A549 (cell line): ENCODE results near the gene CHST11. TPM values are rescaled to one million over a fixed set of nuclear protein-coding genes. Genes with fewer than 3 reads are reported as not detected.

Source experiments
- ATAC-seq, 2 experiments: fragments of 200-7000 bp in 1 of 2; fragments of >200 bp in 1 of 2; cut with Nextera tagmentation in 1 of 2; cut with Tn5 transposase in 1 of 2; 3 replicates each; pipeline versions ENCODE4 v1.8.0 to v1.9.1; 2018 to 2020; ENCODE audit warnings: mild to moderate bottlenecking in 1 of 2, moderate library complexity in 1 of 2
- CTCF ChIA-PET: fragments of 300-600 bp; sonication (Branson Sonifier 250); formaldehyde crosslinking; extraction: SDS; loops from one replicate; lab custom pipeline; 2021; ENCODE audit warnings: antibody characterized with exemption, inconsistent platforms; lab: Yijun Ruan, JAX
- POLR2A ChIA-PET: fragments of 350-600 bp; formaldehyde crosslinking; extraction: SDS; loops from one replicate; lab custom pipeline; 2021; ENCODE audit warnings: antibody characterized with exemption, inconsistent platforms; lab: Yijun Ruan, JAX
- DNase-seq, 2 experiments: peaks; one replicate each; pipeline versions ENCODE4 v3.0.0 to v3.0.0-alpha.2; 2011 to 2016; ENCODE audit warnings: low read depth in 1 of 2, low spot score in 1 of 2
- FAIRE-seq: peaks from 2 replicates; lab custom pipeline; 2011; peaks lifted over from hg19 to GRCh38; lab: Jason Lieb, UNC
- H3K27ac ChIP-seq, 2 experiments: fragments of >200 bp; sonication (Bioruptor Twin); formaldehyde crosslinking; 3 replicates each; pipeline ENCODE4 v1.5.1; 2016 to 2017
- H3K4me1 ChIP-seq: fragments of >200 bp; sonication (Bioruptor Twin); formaldehyde crosslinking; 3 replicates; pipeline ENCODE4 v1.6.1; 2016
- H3K4me2 ChIP-seq: fragments of >200 bp; sonication (Bioruptor Twin); formaldehyde crosslinking; 3 replicates; pipeline ENCODE4 v1.6.1; 2016
- H3K4me3 ChIP-seq: fragments of >200 bp; sonication (Bioruptor Twin); formaldehyde crosslinking; 3 replicates; pipeline ENCODE4 v1.5.1; 2016
- H3K9me3 ChIP-seq: fragments of >200 bp; sonication (Bioruptor Twin); formaldehyde crosslinking; 3 replicates; pipeline ENCODE4 v1.6.1; 2016
- BCL3 ChIP-seq: fragments of >200 bp; sonication (Bioruptor Twin); formaldehyde crosslinking; IDR thresholded peaks from 3 replicates; pipeline ENCODE4 v1.6.1; 2016
- CBX8 ChIP-seq: fragments of 200-600 bp; sonication (generic); IDR thresholded peaks from 2 replicates; pipeline ENCODE4 v1.6.1; 2016
- CEBPB ChIP-seq, 2 experiments: fragments of >200 bp in 1 of 2; sonication (Bioruptor Twin) in 1 of 2; formaldehyde crosslinking in 1 of 2; IDR thresholded peaks; 2 replicates each; pipeline ENCODE4 v1.6.1; 2012 to 2016
- CHD4 ChIP-seq: fragments of 200-600 bp; sonication (generic); IDR thresholded peaks from 2 replicates; pipeline ENCODE4 v1.6.1; 2016; ENCODE audit warnings: antibody characterized with exemption, mild to moderate bottlenecking, borderline replicate concordance
- E2F6 ChIP-seq: IDR thresholded peaks from 2 replicates; pipeline ENCODE4 v1.6.1; 2012; ENCODE audit warnings: low read depth, borderline replicate concordance
- EHF ChIP-seq: fragments of 250-450 bp; sonication (Bioruptor Pico); IDR thresholded peaks from 2 replicates; pipeline ENCODE4 v1.5.0; 2020; ENCODE audit warnings: mild to moderate bottlenecking
- EHMT2 ChIP-seq: fragments of 200-600 bp; sonication (generic); IDR thresholded peaks from 2 replicates; pipeline ENCODE4 v1.6.1; 2016; ENCODE audit warnings: antibody characterized with exemption, low read depth, mild to moderate bottlenecking, moderate library complexity
- FOSB ChIP-seq: fragments of 250-450 bp; sonication (Bioruptor Pico); IDR thresholded peaks from 2 replicates; pipeline ENCODE4 v1.5.0; 2020; ENCODE audit warnings: mild to moderate bottlenecking, moderate library complexity
- FOSL2 ChIP-seq, 2 experiments: fragments of 450-650 bp in 1 of 2; fragments of >200 bp in 1 of 2; sonication (Bioruptor Twin) in 1 of 2; formaldehyde crosslinking; IDR thresholded peaks; 2 replicates each; pipeline versions ENCODE4 v1.5.0 to v1.6.1; 2016 to 2020; ENCODE audit warnings: mild to moderate bottlenecking in 1 of 2, moderate library complexity in 1 of 2
- FOXS1 ChIP-seq: fragments of 250-450 bp; sonication (Bioruptor Pico); IDR thresholded peaks from 2 replicates; pipeline ENCODE4 v1.5.0; 2020; ENCODE audit warnings: mild to moderate bottlenecking, moderate library complexity
- GATA3 ChIP-seq: IDR thresholded peaks from 2 replicates; pipeline ENCODE4 v1.6.1; 2012; ENCODE audit warnings: borderline replicate concordance
- HEYL ChIP-seq: fragments of 250-450 bp; sonication (Bioruptor Pico); IDR thresholded peaks from 2 replicates; pipeline ENCODE4 v1.8.0; 2021; ENCODE audit warnings: mild to moderate bottlenecking, moderate library complexity
- HOXA7 ChIP-seq: fragments of 250-450 bp; sonication (Bioruptor Pico); IDR thresholded peaks from 2 replicates; pipeline ENCODE4 v1.5.0; 2020; ENCODE audit warnings: mild to moderate bottlenecking, moderate library complexity
- JUN ChIP-seq, 2 experiments: fragments of >200 bp; sonication (Bioruptor Twin); formaldehyde crosslinking; IDR thresholded peaks; 2 replicates in 1 of 2; 3 replicates in 1 of 2; pipeline ENCODE4 v1.6.1; 2016 to 2017
- JUNB ChIP-seq: fragments of >200 bp; sonication (Bioruptor Twin); formaldehyde crosslinking; IDR thresholded peaks from 2 replicates; pipeline ENCODE4 v1.6.1; 2016
- KDM1A ChIP-seq: fragments of 200-600 bp; sonication (generic); IDR thresholded peaks from 2 replicates; pipeline ENCODE4 v1.6.1; 2016; ENCODE audit warnings: low read depth, mild to moderate bottlenecking
- KDM5A ChIP-seq: fragments of 200-600 bp; sonication (generic); IDR thresholded peaks from 2 replicates; pipeline ENCODE4 v1.6.1; 2016; ENCODE audit warnings: antibody characterized with exemption, mild to moderate bottlenecking
- MAZ ChIP-seq: fragments of 150-350 bp; IDR thresholded peaks from 2 replicates; pipeline ENCODE4 v1.6.1; 2014; ENCODE audit warnings: antibody characterized with exemption, low read depth, low read length, borderline replicate concordance
- NFE2L2 ChIP-seq: fragments of 150-350 bp; conservative IDR thresholded peaks from 2 replicates; pipeline ENCODE4 v1.6.1; 2014; ENCODE audit warnings: low read length
- NPAS2 ChIP-seq: fragments of 250-450 bp; sonication (Bioruptor Pico); IDR thresholded peaks from 2 replicates; pipeline ENCODE4 v1.8.0; 2022; ENCODE audit warnings: mild to moderate bottlenecking, moderate library complexity, borderline replicate concordance
- POLR2A ChIP-seq: IDR thresholded peaks from 2 replicates; pipeline ENCODE4 v1.6.1; 2012; ENCODE audit warnings: mild to moderate bottlenecking, low read length
- POLR2AphosphoS2 ChIP-seq: conservative IDR thresholded peaks from 2 replicates; pipeline ENCODE4 v1.6.1; 2012; ENCODE audit warnings: low read length, improper control_type of control experiment, inconsistent platforms
- RAD21 ChIP-seq, 2 experiments: fragments of >200 bp in 1 of 2; sonication (Bioruptor Twin) in 1 of 2; formaldehyde crosslinking in 1 of 2; IDR thresholded peaks in 1 of 2; conservative IDR thresholded peaks in 1 of 2; 2 replicates in 1 of 2; 3 replicates in 1 of 2; pipeline ENCODE4 v1.6.1; 2012 to 2018; ENCODE audit warnings: inconsistent platforms in 1 of 2
- RARB ChIP-seq: fragments of 250-450 bp; sonication (Bioruptor Pico); IDR thresholded peaks from 2 replicates; pipeline ENCODE4 v1.8.0; 2021; ENCODE audit warnings: mild to moderate bottlenecking, moderate library complexity
- RCOR1 ChIP-seq: fragments of 150-350 bp; IDR thresholded peaks from 2 replicates; pipeline ENCODE4 v1.6.1; 2014; ENCODE audit warnings: antibody characterized with exemption, low read length, low read depth
- REST ChIP-seq: fragments of 200-600 bp; sonication (generic); IDR thresholded peaks from 2 replicates; pipeline ENCODE4 v1.6.1; 2016; ENCODE audit warnings: antibody characterized with exemption, mild to moderate bottlenecking, moderate library complexity
- RFX5 ChIP-seq: fragments of 450-650 bp; IDR thresholded peaks from 2 replicates; pipeline ENCODE4 v1.7.1; 2014; ENCODE audit warnings: antibody characterized with exemption, mild to moderate bottlenecking, moderate library complexity
- TFCP2L1 ChIP-seq: fragments of 250-450 bp; sonication (Bioruptor Pico); IDR thresholded peaks from 2 replicates; pipeline ENCODE4 v1.5.0; 2021; ENCODE audit warnings: mild to moderate bottlenecking
- ZFP36 ChIP-seq: fragments of 450-650 bp; IDR thresholded peaks from 2 replicates; pipeline ENCODE4 v1.6.1; 2014; ENCODE audit warnings: borderline replicate concordance; ENCODE audit not compliant: partially characterized antibody
- ZSCAN20 ChIP-seq: fragments of 250-450 bp; sonication (Bioruptor Pico); IDR thresholded peaks from 2 replicates; pipeline ENCODE4 v1.8.0; 2022; ENCODE audit warnings: mild to moderate bottlenecking, moderate library complexity
- WGBS: methylation state at CpG from one replicate; pipeline ENCODE4 v1.1.6; 2017; ENCODE audit errors: missing lambda C conversion rate; 5-methylcytosine and 5-hydroxymethylcytosine counted together
- polyA plus RNA-seq, 4 experiments: library from polyadenylated mRNA; depleted of rRNA in 3 of 4; stranded (reverse); fragments of >200 nt; fragmentation: RNase III in 1 of 4; extraction: RNeasy Plus Mini Kit Qiagen cat#74134 plus additional on column Dnase treatment in 1 of 4; gene quantifications; 2 replicates in 3 of 4; 3 replicates in 1 of 4; pipeline ENCODE4 v1.2.3, GENCODE V29; 2011 to 2017

CHST11 gene
- polyA plus RNA-seq, 2 of the 4 experiments (the other 2 are of a cell fraction), result 19.2 to 21.8 TPM

GRCh38 chr12:104546575-104546974 is 89.8 kb downstream of the CHST11 start:
- POLR2A ChIA-PET, result interaction anchor here (0.6 to 0.7 kb wide), 2 partner anchors 108 to 689 kb away, joined by 3 to 4 read pairs; partner anchors contain the start of gene APPL2
- TF ChIP-seq ZFP36 (no peak), CHD4 (no peak), ZSCAN20 (CRISPR knock-in tag) (no peak), RCOR1 (no peak), RARB (CRISPR knock-in tag) (no peak), FOSB (CRISPR knock-in tag) (no peak), FOXS1 (CRISPR knock-in tag) (no peak), POLR2AphosphoS2 (no peak), JUN (IDR thresholded peaks at IDR 0.05) (no peak), TFCP2L1 (CRISPR knock-in tag) (no peak), BCL3 (no peak), NPAS2 (CRISPR knock-in tag) (no peak), NFE2L2 (no peak)
- CTCF ChIA-PET, result interaction anchor here (0.6 to 0.8 kb wide), 3 partner anchors 22 to 121 kb away, joined by 3 to 5 read pairs (median 5); no protein-coding TSS in a partner anchor
- 91% methylated on average over 3 of the region's 3 CpGs for WGBS
- no peak for ATAC-seq
- Histone ChIP-seq H3K9me3 (no peaks in the 10 kb centered on the region), H3K4me3 (no peak overlapping the region), H3K27ac (no peak overlapping the region), H3K4me2 (no peak overlapping the region), H3K4me1 (peaks cover 12% of the 10 kb centered on the region; the same call in 2 of the 3 replicates)
- no peak for FAIRE-seq
- DNase-seq, result no peak

- no peak overlapping the region for H3K4me2 ChIP-seq
- no peak overlapping the region for H3K4me3 ChIP-seq
- H3K4me1 ChIP-seq, result peaks cover 12% of the 10 kb centered on the region; the same call in 2 of the 3 replicates
- H3K9me3 ChIP-seq, result no peaks in the 10 kb centered on the region
- WGBS, result 94% methylated on average over 9 of the region's 9 CpGs
- POLR2A ChIA-PET, result no interaction called here
- CTCF ChIA-PET, result interaction anchor here (0.6 to 1.3 kb wide), 3 partner anchors 19 to 166 kb away, joined by 3 read pairs; no protein-coding TSS in a partner anchor
- DNase-seq, result no peak
- no peak for TF ChIP-seq EHMT2
- TF ChIP-seq RAD21 (conservative IDR thresholded peaks at IDR 0.05 in 1 of 2, IDR thresholded peaks at IDR 0.05 in 1 of 2), result no peak
- TF ChIP-seq REST, result no peak
- TF ChIP-seq MAZ, result no peak
- no peak for TF ChIP-seq HEYL (CRISPR knock-in tag)
- no peak for TF ChIP-seq KDM5A
- no peak for TF ChIP-seq POLR2A
- no peak for TF ChIP-seq E2F6
- TF ChIP-seq FOSB (CRISPR knock-in tag), result no peak
- no peak for TF ChIP-seq CEBPB (IDR thresholded peaks at IDR 0.05)
- no peak for TF ChIP-seq KDM1A
- TF ChIP-seq GATA3, result no peak
- TF ChIP-seq CBX8, result no peak
- TF ChIP-seq RFX5, result no peak
- no peak for TF ChIP-seq JUNB
- TF ChIP-seq FOSL2 (IDR thresholded peaks at IDR 0.05), result no peak
- no peak for TF ChIP-seq FOSL2 (CRISPR knock-in tag; IDR thresholded peaks at IDR 0.05)
- no peak for TF ChIP-seq HOXA7
- TF ChIP-seq EHF (CRISPR knock-in tag), result no peak
- TF ChIP-seq, all 56 proteins: peak for 0
- FAIRE-seq (no peak), ATAC-seq (no peak)
- H3K27ac ChIP-seq, result no peak overlapping the region
Observed at GRCh38 chr12:104547235-104547634, 90.5 kb downstream of the CHST11 start.
